Keratinocyte (primary cell): ENCODE results near the gene FBXO31. TPM values are rescaled to one million over a fixed set of nuclear protein-coding genes. Genes with fewer than 3 reads are reported as not detected.

ENCODE experiments used
- DNase-seq: peaks from one replicate; pipeline ENCODE4 v3.0.0-alpha.2; 2011; ENCODE audit warnings: low read depth, missing footprints, low spot score
- FAIRE-seq: peaks from 2 replicates; lab custom pipeline; 2011; peaks lifted over from hg19 to GRCh38; lab: Jason Lieb, UNC
- H2AFZ ChIP-seq: 2 replicates; pipeline ENCODE4 v1.6.0; 2012; ENCODE audit warnings: low read length, control low read depth, inconsistent platforms; ENCODE audit not compliant: control insufficient read depth
- H3K27ac ChIP-seq: 2 replicates; pipeline ENCODE4 v1.5.1; 2011; ENCODE audit warnings: low read length; ENCODE audit not compliant: control insufficient read depth, insufficient read depth
- H3K27me3 ChIP-seq: 3 replicates; pipeline ENCODE4 v1.6.0; 2011; ENCODE audit warnings: low read length; ENCODE audit not compliant: control insufficient read depth, insufficient read depth; ENCODE audit errors: extremely low read depth
- H3K36me3 ChIP-seq, 2 experiments: 2 replicates in 1 of 2; 3 replicates in 1 of 2; pipeline ENCODE4 v1.5.1; 2011; ENCODE audit warnings: low read length in 2 of 2, mild to moderate bottlenecking in 1 of 2; ENCODE audit not compliant: control insufficient read depth in 2 of 2, insufficient read depth in 2 of 2; ENCODE audit errors: extremely low read depth in 1 of 2
- H3K4me1 ChIP-seq: 3 replicates; pipeline ENCODE4 v1.5.1; 2011; ENCODE audit warnings: low read length; ENCODE audit not compliant: control insufficient read depth, insufficient read depth; ENCODE audit errors: extremely low read depth
- H3K4me2 ChIP-seq: 3 replicates; pipeline ENCODE4 v1.6.0; 2011; ENCODE audit warnings: low read depth, low read length; ENCODE audit not compliant: control insufficient read depth, insufficient read depth; ENCODE audit errors: extremely low read depth
- H3K4me3 ChIP-seq, 3 experiments: fragments of 200-600 bp in 1 of 3; sonication (generic) in 1 of 3; 2 replicates in 2 of 3; 3 replicates in 1 of 3; pipeline ENCODE4 v1.5.1; 2011 to 2016; ENCODE audit warnings: low read length in 3 of 3, mild to moderate bottlenecking in 3 of 3, control low read depth in 2 of 3, inconsistent platforms in 1 of 3, low read depth in 1 of 3, mixed read lengths in 1 of 3, mixed run types in 1 of 3, moderate library complexity in 1 of 3; ENCODE audit not compliant: control insufficient read depth in 2 of 3, insufficient read depth in 2 of 3; ENCODE audit errors: extremely low read depth in 1 of 3
- H3K79me2 ChIP-seq: 2 replicates; pipeline ENCODE4 v1.6.0; 2012; ENCODE audit warnings: low read length; ENCODE audit not compliant: control insufficient read depth, insufficient read depth
- H3K9ac ChIP-seq: 3 replicates; pipeline ENCODE4 v1.6.0; 2011; ENCODE audit warnings: low read length; ENCODE audit not compliant: control insufficient read depth, insufficient read depth; ENCODE audit errors: extremely low read depth
- H3K9me1 ChIP-seq: 3 replicates; pipeline ENCODE4 v1.6.0; 2011; ENCODE audit warnings: low read length; ENCODE audit not compliant: control insufficient read depth, insufficient read depth; ENCODE audit errors: extremely low read depth
- H3K9me3 ChIP-seq: 2 replicates; pipeline ENCODE4 v1.5.1; 2012; ENCODE audit warnings: low read depth, low read length; ENCODE audit not compliant: control insufficient read depth
- H4K20me1 ChIP-seq: 3 replicates; pipeline ENCODE4 v1.6.0; 2011; ENCODE audit warnings: low read length; ENCODE audit not compliant: control insufficient read depth, insufficient read depth; ENCODE audit errors: extremely low read depth
- EZH2 ChIP-seq: IDR thresholded peaks from one replicate; pipeline ENCODE4 v1.6.1; 2012; ENCODE audit warnings: inconsistent platforms, mild to moderate bottlenecking, low read length, moderate library complexity
- dilution Hi-C: fragments of 300-500 bp; cut with MboI; formaldehyde crosslinking; loops from one replicate; pipeline ENCODE4 v1.7.0; 2020; ENCODE audit warnings: low sequenced_read_pairs; ENCODE audit not compliant: extremely low pct_ligation_motif_present
- polyA plus RNA-seq, 5 experiments: library from polyadenylated mRNA; depleted of rRNA in 3 of 5; stranded (reverse) in 3 of 5; stranded (forward) in 1 of 5; unstranded in 1 of 5; fragments of >200 nt; gene quantifications; 1 replicate in 1 of 5; 2 replicates in 3 of 5; 3 replicates in 1 of 5; pipeline versions ENCODE4 v1.2.1 to v1.2.3, GENCODE V29; 2011 to 2012; ENCODE audit warnings: missing spikeins in 2 of 5, low read depth in 1 of 5, low replicate concordance in 1 of 5
- TF ChIP-seq, protein P1 (sequence below), 3 experiments: IDR thresholded peaks in 1 of 3; conservative IDR thresholded peaks in 1 of 3; optimal IDR thresholded peaks in 1 of 3; 2 replicates in 2 of 3; 3 replicates in 1 of 3; pipeline versions ENCODE3 to v1.5.1; 2011; ENCODE audit warnings: low read length in 3 of 3, mild to moderate bottlenecking in 3 of 3, moderate library complexity in 2 of 3, control low read depth in 1 of 3, inconsistent platforms in 1 of 3; ENCODE audit not compliant: insufficient read depth in 2 of 3; ENCODE audit errors: extremely low read depth in 1 of 3

The FBXO31 gene
- polyA plus RNA-seq, 1 donor (not counting 4 experiments of a cell fraction or from before 2014, with no cell fraction given) = 17.0 TPM

DNA sequence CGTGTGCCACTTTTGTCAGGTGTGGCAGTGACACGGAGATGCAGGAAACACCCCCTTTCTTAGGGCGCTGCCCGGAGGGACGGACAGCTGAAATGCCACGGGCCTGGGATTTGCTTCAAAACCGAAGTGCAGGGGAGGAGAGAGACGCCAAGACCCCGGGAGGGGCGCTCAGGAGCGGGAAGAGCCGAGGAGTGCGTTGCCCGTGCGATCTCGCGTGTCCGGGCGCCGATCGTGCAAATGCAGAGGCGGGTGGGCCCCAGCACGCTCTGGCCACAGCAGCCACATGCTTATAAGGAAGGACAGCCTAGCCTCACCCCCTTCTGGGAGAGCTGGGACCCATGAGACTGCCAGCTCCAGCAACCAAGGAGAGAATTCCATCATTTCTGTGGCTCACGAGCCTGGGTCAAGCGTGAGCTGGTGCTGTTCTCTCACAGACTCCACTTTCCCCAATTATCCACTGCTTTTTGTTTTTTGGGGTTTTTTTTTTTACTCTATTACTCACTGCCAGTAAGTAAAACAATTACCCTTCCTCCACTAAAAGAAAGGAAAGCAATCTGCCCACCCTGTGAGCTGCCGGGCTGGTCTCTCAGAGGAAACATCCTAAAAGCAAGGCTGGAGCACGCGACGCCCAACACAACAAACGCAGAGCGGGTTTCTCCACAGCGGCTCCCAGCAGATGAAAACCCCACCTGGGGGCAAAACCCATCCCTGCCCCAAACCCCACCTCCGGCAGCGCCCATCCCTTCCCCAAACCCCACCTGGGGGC lies 39.2 kb downstream of the FBXO31 start:
- Histone ChIP-seq H3K9me1 (no peaks in the 10 kb centered on the region), H3K9ac (no peak overlapping the region), H3K36me3 (peaks cover 11 to 19% of the 10 kb centered on the region in 2 experiments), H3K27me3 (no peaks in the 10 kb centered on the region), H3K79me2 (peaks cover 13% of the 10 kb centered on the region), H3K4me2 (no peak overlapping the region), H3K4me3 (no peak overlapping the region), H3K9me3 (no peaks in the 10 kb centered on the region), H3K4me1 (peaks cover 5% of the 10 kb centered on the region), H2AFZ (no peak overlapping the region), H4K20me1 (no peaks in the 10 kb centered on the region), H3K27ac (no peak overlapping the region)
- dilution Hi-C loops = no loop called here
- DNase-seq (no peak), FAIRE-seq (no peak)
- TF ChIP-seq EZH2 = no peak
- TF ChIP-seq, protein P1, sequence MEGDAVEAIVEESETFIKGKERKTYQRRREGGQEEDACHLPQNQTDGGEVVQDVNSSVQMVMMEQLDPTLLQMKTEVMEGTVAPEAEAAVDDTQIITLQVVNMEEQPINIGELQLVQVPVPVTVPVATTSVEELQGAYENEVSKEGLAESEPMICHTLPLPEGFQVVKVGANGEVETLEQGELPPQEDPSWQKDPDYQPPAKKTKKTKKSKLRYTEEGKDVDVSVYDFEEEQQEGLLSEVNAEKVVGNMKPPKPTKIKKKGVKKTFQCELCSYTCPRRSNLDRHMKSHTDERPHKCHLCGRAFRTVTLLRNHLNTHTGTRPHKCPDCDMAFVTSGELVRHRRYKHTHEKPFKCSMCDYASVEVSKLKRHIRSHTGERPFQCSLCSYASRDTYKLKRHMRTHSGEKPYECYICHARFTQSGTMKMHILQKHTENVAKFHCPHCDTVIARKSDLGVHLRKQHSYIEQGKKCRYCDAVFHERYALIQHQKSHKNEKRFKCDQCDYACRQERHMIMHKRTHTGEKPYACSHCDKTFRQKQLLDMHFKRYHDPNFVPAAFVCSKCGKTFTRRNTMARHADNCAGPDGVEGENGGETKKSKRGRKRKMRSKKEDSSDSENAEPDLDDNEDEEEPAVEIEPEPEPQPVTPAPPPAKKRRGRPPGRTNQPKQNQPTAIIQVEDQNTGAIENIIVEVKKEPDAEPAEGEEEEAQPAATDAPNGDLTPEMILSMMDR (optimal IDR thresholded peaks at IDR 0.05 in 1 of 3, IDR thresholded peaks at IDR 0.05 in 1 of 3, conservative IDR thresholded peaks at IDR 0.05 in 1 of 3; ENCODE audit: extremely low read depth in 1 of 3, insufficient read depth in 2 of 3, low read length in 3 of 3) = no peak

DNA sequence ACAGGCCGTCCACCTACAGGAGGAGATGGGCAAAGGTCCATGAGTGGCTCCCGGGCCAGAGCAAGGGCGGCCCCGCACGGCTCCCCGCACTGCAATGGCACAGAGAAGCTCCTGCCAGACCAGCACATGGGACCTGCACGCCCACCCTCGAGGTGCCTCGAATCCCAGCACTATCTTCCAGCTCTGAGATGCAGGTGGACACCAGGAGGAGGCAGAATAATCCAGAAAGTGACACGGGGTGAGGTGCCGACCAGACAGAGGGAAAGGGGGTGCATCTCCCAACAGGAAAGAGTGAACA lies 39.9 kb downstream of the FBXO31 start:
- Histone ChIP-seq H3K27me3 (no peaks in the 10 kb centered on the region), H2AFZ (no peak overlapping the region), H3K36me3 (peaks cover 15 to 25% of the 10 kb centered on the region in 2 experiments), H4K20me1 (no peaks in the 10 kb centered on the region), H3K4me2 (no peak overlapping the region), H3K9me3 (no peaks in the 10 kb centered on the region), H3K79me2 (peaks cover 11% of the 10 kb centered on the region), H3K4me1 (peaks cover 5% of the 10 kb centered on the region), H3K27ac (no peak overlapping the region), H3K9ac (no peak overlapping the region), H3K9me1 (no peaks in the 10 kb centered on the region), H3K4me3 (no peak overlapping the region)
- no peak for FAIRE-seq
- TF ChIP-seq, protein P1 (optimal IDR thresholded peaks at IDR 0.05 in 1 of 3, IDR thresholded peaks at IDR 0.05 in 1 of 3, conservative IDR thresholded peaks at IDR 0.05 in 1 of 3; ENCODE audit: extremely low read depth in 1 of 3, insufficient read depth in 2 of 3, low read length in 3 of 3) = no peak
- no peak for TF ChIP-seq EZH2
- DNase-seq = no peak
- dilution Hi-C loops = no loop called here
